Midbrain (tissue), 1 donor: ENCODE measurements around the gene BARHL2.
A peak's percentile ranks its signal among the peaks of the same experiment; 100 is the strongest.

Experiments used
- DNase-seq: peaks from one replicate; lab custom pipeline; 2025; lab: John Stamatoyannopoulos, UW

BARHL2 gene

GRCh38 chr1:90716552-90717355 is at the start of gene BARHL2:
Gene BARHL2 (minus strand): TSS chr1:90717302. CDS start chr1:90717195, 107 bp downstream.
- no peak for DNase-seq

DNA sequence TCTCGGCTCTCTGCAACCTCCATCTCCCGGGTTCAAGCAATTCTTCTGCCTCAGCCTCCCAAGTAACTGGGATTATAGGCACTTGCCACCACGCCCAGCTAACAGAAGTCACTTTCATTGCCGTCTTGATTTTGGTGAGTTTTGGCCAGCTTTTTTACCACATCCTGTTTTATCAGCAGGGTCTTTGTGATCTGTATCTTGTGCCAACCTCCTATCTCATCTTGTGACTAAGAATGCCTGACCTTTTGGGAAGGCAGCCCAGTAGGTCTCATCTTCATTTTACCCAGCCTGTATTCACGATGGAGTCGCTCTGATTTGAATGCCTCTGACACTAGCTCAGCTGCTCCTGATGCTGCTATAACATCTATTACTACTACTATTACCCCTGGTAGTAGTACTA is 46.8 kb upstream of the BARHL2 start:
- no peak for DNase-seq

DNA sequence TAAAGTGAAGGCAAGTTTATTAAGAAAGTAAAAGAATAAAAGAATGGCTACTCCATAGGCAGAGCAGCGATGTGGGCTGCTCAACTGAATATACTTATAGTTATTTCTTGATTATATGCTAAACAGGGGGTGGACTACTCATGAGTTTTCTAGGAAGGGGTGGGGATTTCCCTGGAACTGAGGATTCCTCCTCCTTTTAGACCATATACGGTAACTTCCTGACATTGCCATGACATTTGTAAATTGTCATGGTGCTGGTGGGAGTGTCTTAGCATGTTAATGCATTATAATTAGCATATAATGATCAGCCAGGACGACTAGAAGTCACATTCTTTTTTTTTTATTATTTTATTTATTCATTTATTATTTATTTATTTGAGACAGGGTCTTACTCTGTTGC is 46.4 kb upstream of the BARHL2 start:
- DNase-seq = no peak

- no peak for DNase-seq
Measured at GRCh38 chr1:90761781-90762589, 44.9 kb upstream of the BARHL2 start.

- DNase-seq = no peak
Measured at GRCh38 chr1:90761156-90761555, 44.1 kb upstream of the BARHL2 start.

GRCh38 chr1:90753556-90753955 is 36.5 kb upstream of the BARHL2 start:
- no peak for DNase-seq

GRCh38 chr1:90748668-90749067 is 31.6 kb upstream of the BARHL2 start:
- DNase-seq = no peak

GRCh38 chr1:90746857-90747256 is 29.8 kb upstream of the BARHL2 start:
- no peak for DNase-seq

DNA sequence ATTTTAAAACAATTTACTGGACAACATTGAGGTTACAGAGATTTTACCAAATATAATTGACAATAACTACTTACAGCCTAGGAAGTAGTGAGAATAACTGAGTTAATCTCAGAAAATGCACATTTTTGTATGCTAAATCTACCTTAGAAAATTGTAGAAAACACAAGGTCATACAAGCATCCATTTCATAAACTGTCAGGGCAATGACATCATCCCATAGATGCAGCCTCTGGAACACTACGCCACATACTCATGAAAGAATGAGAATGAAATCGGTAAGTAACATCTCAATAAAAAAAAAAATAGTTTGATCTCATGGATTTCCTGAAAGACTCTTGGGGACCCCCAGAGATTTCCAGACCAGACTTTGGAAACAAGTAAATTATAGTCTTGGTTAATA is 28.9 kb upstream of the BARHL2 start:
- DNase-seq = no peak

DNA sequence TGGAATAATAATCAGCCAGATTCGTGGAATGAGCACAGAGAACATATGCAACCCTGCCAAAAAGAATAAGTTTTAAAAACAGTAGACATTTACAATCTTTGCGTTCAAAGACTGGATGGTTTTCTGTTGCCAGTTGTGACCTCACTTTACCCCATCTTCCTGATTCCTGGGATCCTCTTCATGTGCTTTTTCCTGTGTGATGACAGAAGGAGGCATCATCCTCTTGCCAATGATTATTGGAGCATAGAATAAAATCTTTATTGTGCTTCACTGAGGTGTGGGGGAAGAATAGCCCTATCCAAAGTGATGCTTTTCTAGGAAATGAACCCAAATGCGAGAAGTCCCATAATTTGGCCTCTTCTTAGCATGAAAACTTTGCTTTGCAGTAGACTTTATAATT is 15.0 kb upstream of the BARHL2 start:
- DNase-seq = no peak

DNA sequence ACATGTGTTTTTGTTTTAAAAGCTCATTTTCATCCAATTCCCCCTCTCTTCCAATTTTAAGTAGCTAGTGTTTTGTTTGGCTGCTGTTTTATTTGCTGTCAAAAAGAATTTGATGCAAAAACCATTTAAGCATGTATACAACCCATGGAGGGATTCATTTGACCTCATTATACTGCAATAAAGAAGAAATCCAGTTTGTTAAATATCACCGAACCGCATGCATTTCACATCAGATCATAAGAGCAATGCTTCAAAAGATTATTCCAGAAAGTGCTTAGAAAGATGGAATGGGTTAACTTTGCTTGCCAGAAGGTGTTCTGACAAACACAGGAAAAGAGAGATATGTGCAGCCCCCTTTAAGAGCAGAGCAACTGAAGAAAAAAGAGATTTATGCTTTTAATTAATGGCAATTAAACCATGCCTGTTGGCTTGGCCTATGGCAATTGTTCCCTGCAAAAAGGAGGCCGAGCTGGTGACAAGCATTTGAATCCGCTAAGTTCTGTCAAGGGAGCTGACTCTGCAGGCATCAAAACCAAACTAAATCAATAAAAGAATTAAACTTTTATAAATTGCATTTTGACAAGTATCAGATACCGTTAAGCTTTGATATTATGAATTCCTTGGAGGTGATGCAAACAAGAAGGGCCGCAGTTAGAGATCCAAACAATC is 14.4 kb upstream of the BARHL2 start:
- no peak for DNase-seq

- no peak for DNase-seq
Measured at GRCh38 chr1:90730243-90731022, 13.3 kb upstream of the BARHL2 start.

GRCh38 chr1:90729504-90730242 is 12.6 kb upstream of the BARHL2 start:
- DNase-seq = no peak

GRCh38 chr1:90728502-90729287 is 11.6 kb upstream of the BARHL2 start:
- DNase-seq = no peak

DNA sequence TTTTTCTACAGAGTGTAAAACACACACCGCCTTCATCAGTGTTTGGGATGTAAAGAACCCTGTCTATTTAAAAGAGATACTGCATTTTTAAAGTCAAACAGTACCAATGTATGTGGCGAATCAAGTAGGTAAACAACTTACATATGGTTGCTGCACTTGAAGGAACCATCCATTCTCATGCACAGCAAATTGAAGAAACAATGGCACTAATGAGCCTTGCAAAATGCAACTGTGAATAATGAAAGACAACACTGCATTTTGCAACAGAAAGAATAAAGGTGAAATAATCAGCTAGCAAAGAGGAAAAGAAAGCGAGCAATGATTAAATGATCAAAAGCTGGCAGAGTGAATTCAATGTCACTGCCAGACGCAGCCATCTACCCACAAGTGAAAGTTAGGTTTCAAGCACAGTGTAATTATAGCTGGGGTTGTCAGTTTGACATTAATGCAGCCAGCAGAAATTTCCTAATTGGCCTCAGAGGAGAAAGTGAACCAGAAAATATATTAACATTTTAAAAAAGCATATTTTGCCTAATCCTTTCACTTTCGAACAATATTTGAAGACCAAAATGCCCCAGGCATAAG is 10.9 kb upstream of the BARHL2 start:
- DNase-seq = no peak

- DNase-seq = no peak
Measured at GRCh38 chr1:90726986-90727480, 9.9 kb upstream of the BARHL2 start.

DNA sequence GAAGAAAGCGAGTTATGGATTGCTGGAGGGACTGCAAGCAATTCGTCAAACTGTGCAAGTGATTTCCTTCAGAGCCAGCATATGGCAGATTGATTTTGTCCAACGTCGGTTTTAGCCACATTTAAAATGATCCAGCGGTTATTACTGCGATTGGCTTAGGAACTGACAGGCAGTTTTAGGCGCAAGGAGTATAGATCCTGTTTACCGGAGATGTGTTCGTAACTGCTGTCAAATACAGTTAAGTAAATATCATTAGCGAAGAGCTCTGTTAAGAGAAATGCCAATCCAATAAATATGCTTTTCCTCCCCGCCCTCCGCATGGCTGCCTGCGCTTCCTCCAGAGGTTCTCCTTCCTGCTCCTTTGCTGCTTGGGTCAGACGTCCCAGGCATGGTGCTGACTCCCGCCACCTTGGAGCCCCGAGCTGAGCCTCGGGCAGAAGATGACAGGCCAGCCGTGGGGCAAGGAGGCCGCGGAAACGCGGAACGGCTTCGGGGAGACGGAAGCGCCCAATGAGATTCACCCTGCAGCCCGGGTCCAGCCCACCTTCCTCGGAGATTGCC is 9.4 kb upstream of the BARHL2 start:
- DNase-seq = no peak

GRCh38 chr1:90725657-90726424 is 8.7 kb upstream of the BARHL2 start:
- DNase-seq = peak; percentile 26
